Lower leg skin (tissue), 3 donors: ENCODE measurements around the gene NPTX2.
"Not testable (repeated sequence)": the region's sequence is repeated elsewhere in the genome, so short reads cannot be mapped to it uniquely, and the experiment has no call there.

Experiments
- CTCF ChIP-seq, 3 donors: fragments of 450-650 bp; IDR thresholded peaks; one replicate each; pipeline ENCODE4 v1.5.1; 2016; ENCODE audit warnings: antibody characterized with exemption in 3 of 3, mild to moderate bottlenecking in 3 of 3, moderate library complexity in 2 of 3
- POLR2A ChIP-seq, 2 donors: fragments of 450-650 bp; IDR thresholded peaks; one replicate each; pipeline ENCODE4 v1.6.1; 2016 to 2017; ENCODE audit warnings: antibody characterized with exemption in 2 of 2, mild to moderate bottlenecking in 1 of 2, moderate library complexity in 1 of 2

GRCh38 chr7:98572716-98573115, 44.4 kb upstream of the NPTX2 start:
- not testable (repeated sequence) for TF ChIP-seq POLR2A, CTCF (IDR thresholded peaks at IDR 0.05)
